ENCODE data around the gene RABGAP1.

Gene RABGAP1

DNA sequence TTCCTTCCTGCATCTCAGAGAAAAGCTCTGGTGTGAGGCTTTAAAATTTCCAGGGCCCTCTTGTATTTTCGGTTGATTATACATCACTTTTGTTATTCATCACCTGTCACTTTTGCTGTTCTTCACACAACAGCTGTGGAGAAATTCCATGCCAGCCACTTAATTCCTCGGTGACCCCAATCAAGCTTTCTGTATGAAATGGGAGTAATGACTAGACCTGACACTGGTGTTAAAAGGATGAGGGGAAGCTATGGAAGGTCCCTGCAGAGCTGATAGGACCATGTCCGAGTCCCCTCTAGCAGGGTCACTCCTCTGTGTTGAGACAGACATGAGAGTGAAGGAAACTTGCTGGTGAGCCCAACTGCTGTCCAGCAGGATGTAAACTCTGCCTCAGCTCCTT lies 152.3 kb downstream of the RABGAP1 start (continued):
- no peak for TF ChIP-seq ZNF670 (tag by site-specific recombination; IDR thresholded peaks at IDR 0.05; ENCODE audit: low read depth)
- TF ChIP-seq ZNF548 (tag by site-specific recombination; IDR thresholded peaks at IDR 0.05) = no peak
- TF ChIP-seq ZNF202 (tag by site-specific recombination; IDR thresholded peaks at IDR 0.05; ENCODE audit: borderline replicate concordance) = no peak
- no peak for TF ChIP-seq ZNF792 (tag by site-specific recombination; IDR thresholded peaks at IDR 0.05)
- TF ChIP-seq SETDB1 (IDR thresholded peaks at IDR 0.05; ENCODE audit: insufficient read length, low read length) = no peak
- TF ChIP-seq ZNF274 (IDR thresholded peaks at IDR 0.05; ENCODE audit: low read length) = no peak
- TF ChIP-seq ZNF274 (tag by site-specific recombination; IDR thresholded peaks at IDR 0.05; ENCODE audit: borderline replicate concordance) = no peak
- no peak for TF ChIP-seq ZBTB17 (tag by site-specific recombination; IDR thresholded peaks at IDR 0.05)
- TF ChIP-seq ZNF510 (tag by site-specific recombination; IDR thresholded peaks at IDR 0.05; ENCODE audit: insufficient replicate concordance) = no peak
- TF ChIP-seq ZNF184 (tag by site-specific recombination; IDR thresholded peaks at IDR 0.05) = no peak
- TF ChIP-seq ZFP69B (tag by site-specific recombination; IDR thresholded peaks at IDR 0.05) = no peak

- H3K27ac ChIP-seq (ENCODE audit: extremely low read depth, low read depth, low read length) = no peak overlapping the region
- ChIA-PET POLR2A (no interaction called here), CTCF (interaction anchor here (0.7 to 1.1 kb wide), 2 partner anchors 16 to 30 kb away, joined by 3 read pairs; no protein-coding TSS in a partner anchor)
- no peaks in the 10 kb centered on the region for H3K9me3 ChIP-seq (ENCODE audit: control insufficient read depth, insufficient read depth, low read depth, low read length)
- TF ChIP-seq MZF1 (tag by site-specific recombination; IDR thresholded peaks at IDR 0.05; ENCODE audit: borderline replicate concordance) = no peak
- TF ChIP-seq, protein P1, sequence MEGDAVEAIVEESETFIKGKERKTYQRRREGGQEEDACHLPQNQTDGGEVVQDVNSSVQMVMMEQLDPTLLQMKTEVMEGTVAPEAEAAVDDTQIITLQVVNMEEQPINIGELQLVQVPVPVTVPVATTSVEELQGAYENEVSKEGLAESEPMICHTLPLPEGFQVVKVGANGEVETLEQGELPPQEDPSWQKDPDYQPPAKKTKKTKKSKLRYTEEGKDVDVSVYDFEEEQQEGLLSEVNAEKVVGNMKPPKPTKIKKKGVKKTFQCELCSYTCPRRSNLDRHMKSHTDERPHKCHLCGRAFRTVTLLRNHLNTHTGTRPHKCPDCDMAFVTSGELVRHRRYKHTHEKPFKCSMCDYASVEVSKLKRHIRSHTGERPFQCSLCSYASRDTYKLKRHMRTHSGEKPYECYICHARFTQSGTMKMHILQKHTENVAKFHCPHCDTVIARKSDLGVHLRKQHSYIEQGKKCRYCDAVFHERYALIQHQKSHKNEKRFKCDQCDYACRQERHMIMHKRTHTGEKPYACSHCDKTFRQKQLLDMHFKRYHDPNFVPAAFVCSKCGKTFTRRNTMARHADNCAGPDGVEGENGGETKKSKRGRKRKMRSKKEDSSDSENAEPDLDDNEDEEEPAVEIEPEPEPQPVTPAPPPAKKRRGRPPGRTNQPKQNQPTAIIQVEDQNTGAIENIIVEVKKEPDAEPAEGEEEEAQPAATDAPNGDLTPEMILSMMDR (tag by site-specific recombination; IDR thresholded peaks at IDR 0.05) = no peak
- TF ChIP-seq SCRT2 (tag by site-specific recombination; IDR thresholded peaks at IDR 0.05) = no peak
- TF ChIP-seq ZNF138 (tag by site-specific recombination; IDR thresholded peaks at IDR 0.05; ENCODE audit: borderline replicate concordance) = no peak
- no peak for TF ChIP-seq ZNF37A (tag by site-specific recombination; IDR thresholded peaks at IDR 0.05)
- TF ChIP-seq ELK4 (IDR thresholded peaks at IDR 0.05; ENCODE audit: borderline replicate concordance, low read depth, low read length) = no peak
- TF ChIP-seq ZSCAN16 (tag by site-specific recombination; IDR thresholded peaks at IDR 0.05) = no peak
- H3K36me3 ChIP-seq (ENCODE audit: control insufficient read depth in 2 of 2, insufficient read depth in 1 of 2, low read length in 2 of 2) = peaks cover 14 to 72% of the 10 kb centered on the region in 2 experiments; a peak in 2 of 3 replicates
- no peaks in the 10 kb centered on the region for H3K4me1 ChIP-seq (ENCODE audit: control insufficient read depth, insufficient read depth, low read length)
- H3K4me3 ChIP-seq (ENCODE audit: low read depth, low read length) = no peak overlapping the region
Measured at GRCh38 chr9:123096987-123097386, 156.2 kb downstream of the RABGAP1 start.

DNA sequence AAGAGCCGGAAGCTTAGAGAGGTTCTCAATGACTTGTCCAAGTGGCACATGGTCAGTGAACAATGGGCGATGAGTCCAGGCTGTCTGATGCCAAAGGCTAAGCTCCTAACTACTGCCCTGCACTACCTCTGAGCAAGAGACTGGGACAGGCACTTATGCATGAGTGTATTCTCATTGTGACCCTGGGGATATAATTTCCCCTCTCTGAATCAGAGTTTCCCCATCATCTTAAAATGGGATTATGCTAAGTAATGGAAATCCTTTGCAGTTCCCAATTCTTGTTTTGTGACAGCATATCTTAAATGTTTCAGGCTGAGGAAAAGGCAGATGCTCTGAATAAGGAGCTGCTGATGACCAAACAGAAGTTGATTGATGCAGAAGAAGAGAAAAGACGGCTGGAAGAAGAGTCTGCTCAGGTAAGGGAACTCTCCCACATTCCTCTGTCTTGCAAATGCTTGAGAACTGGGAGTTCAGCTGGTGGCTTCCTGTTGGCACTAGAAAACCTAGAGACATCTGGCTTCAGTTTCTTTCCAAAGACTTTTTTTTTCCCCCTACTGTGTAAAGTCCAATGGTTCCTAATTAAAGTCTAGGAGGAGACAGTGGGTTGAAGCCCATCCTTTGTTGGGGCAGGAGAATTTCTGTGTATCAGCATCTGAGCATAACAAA lies 156.7 kb downstream of the RABGAP1 start:
- Histone ChIP-seq H3K27ac (ENCODE audit: extremely low read depth, low read depth, low read length) (no peak overlapping the region), H3K9me3 (ENCODE audit: control insufficient read depth, insufficient read depth, low read depth, low read length) (no peaks in the 10 kb centered on the region), H3K4me3 (ENCODE audit: low read depth, low read length) (no peak overlapping the region), H3K4me1 (ENCODE audit: control insufficient read depth, insufficient read depth, low read length) (no peaks in the 10 kb centered on the region), H3K36me3 (ENCODE audit: control insufficient read depth in 2 of 2, insufficient read depth in 1 of 2, low read length in 2 of 2) (peaks cover 14 to 72% of the 10 kb centered on the region in 2 experiments; a peak in 2 of 3 replicates)
- POLR2A ChIA-PET = no interaction called here
- CTCF ChIA-PET = interaction anchor here (0.5 to 1.1 kb wide), 2 partner anchors 16 to 271 kb away, joined by 3 read pairs; no protein-coding TSS in a partner anchor
- no peak for TF ChIP-seq ZXDB (tag by site-specific recombination; IDR thresholded peaks at IDR 0.05)
- TF ChIP-seq ZNF202 (tag by site-specific recombination; IDR thresholded peaks at IDR 0.05; ENCODE audit: borderline replicate concordance) = no peak
- no peak for TF ChIP-seq ZNF571 (tag by site-specific recombination; IDR thresholded peaks at IDR 0.05)
- TF ChIP-seq, protein P2, sequence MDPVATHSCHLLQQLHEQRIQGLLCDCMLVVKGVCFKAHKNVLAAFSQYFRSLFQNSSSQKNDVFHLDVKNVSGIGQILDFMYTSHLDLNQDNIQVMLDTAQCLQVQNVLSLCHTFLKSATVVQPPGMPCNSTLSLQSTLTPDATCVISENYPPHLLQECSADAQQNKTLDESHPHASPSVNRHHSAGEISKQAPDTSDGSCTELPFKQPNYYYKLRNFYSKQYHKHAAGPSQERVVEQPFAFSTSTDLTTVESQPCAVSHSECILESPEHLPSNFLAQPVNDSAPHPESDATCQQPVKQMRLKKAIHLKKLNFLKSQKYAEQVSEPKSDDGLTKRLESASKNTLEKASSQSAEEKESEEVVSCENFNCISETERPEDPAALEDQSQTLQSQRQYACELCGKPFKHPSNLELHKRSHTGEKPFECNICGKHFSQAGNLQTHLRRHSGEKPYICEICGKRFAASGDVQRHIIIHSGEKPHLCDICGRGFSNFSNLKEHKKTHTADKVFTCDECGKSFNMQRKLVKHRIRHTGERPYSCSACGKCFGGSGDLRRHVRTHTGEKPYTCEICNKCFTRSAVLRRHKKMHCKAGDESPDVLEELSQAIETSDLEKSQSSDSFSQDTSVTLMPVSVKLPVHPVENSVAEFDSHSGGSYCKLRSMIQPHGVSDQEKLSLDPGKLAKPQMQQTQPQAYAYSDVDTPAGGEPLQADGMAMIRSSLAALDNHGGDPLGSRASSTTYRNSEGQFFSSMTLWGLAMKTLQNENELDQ (tag by site-specific recombination; IDR thresholded peaks at IDR 0.05; ENCODE audit: low read depth) = no peak
- TF ChIP-seq ZNF335 (tag by site-specific recombination; conservative IDR thresholded peaks at IDR 0.05) = no peak
- TF ChIP-seq ZNF48 (tag by site-specific recombination; IDR thresholded peaks at IDR 0.05) = no peak
- TF ChIP-seq ZNF510 (tag by site-specific recombination; IDR thresholded peaks at IDR 0.05; ENCODE audit: insufficient replicate concordance) = no peak
- no peak for TF ChIP-seq ZBTB6 (tag by site-specific recombination; IDR thresholded peaks at IDR 0.05)
- TF ChIP-seq ZNF837 (tag by site-specific recombination; IDR thresholded peaks at IDR 0.05) = no peak
- TF ChIP-seq MYNN (tag by site-specific recombination; IDR thresholded peaks at IDR 0.05; ENCODE audit: borderline replicate concordance) = no peak

Data from HEK293 (cell line).